DOHH2 (cell line): ENCODE results near the gene UNC119B.
A peak's percentile ranks its signal among the peaks of the same experiment; 100 is the strongest.
"Not testable (repeated sequence)": the region's sequence is repeated elsewhere in the genome, so short reads cannot be mapped to it uniquely, and the experiment has no call there.

ENCODE experiments used
- H3F3A ChIP-seq: fragments of 200-600 bp; sonication (generic), shearing (Covaris generic); 2 replicates; pipeline ENCODE4 v1.6.0; 2016; ENCODE audit warnings: antibody characterized with exemption, mild to moderate bottlenecking; ENCODE audit not compliant: control insufficient read depth, insufficient read depth
- H3K27ac ChIP-seq: fragments of 200-600 bp; sonication (generic); 2 replicates; pipeline ENCODE4 v1.5.1; 2014; ENCODE audit warnings: low read depth, mild to moderate bottlenecking, low read length, moderate library complexity
- H3K27me3 ChIP-seq: fragments of 200-600 bp; sonication (generic); 2 replicates; pipeline ENCODE4 v1.6.1; 2014; ENCODE audit warnings: mild to moderate bottlenecking, low read length, mixed read lengths; ENCODE audit not compliant: control insufficient read depth
- H3K36me3 ChIP-seq: fragments of 200-600 bp; sonication (generic); 2 replicates; pipeline ENCODE4 v1.6.1; 2014; ENCODE audit warnings: mild to moderate bottlenecking, low read length, moderate library complexity, mixed read lengths; ENCODE audit not compliant: control insufficient read depth
- H3K4me1 ChIP-seq: fragments of 200-600 bp; sonication (generic); 2 replicates; pipeline ENCODE4 v1.6.1; 2014; ENCODE audit warnings: mild to moderate bottlenecking, low read length, mixed read lengths; ENCODE audit not compliant: control insufficient read depth
- H3K4me2 ChIP-seq: fragments of 200-600 bp; sonication (generic); 2 replicates; pipeline ENCODE4 v1.6.0; 2014; ENCODE audit warnings: mild to moderate bottlenecking, low read length, moderate library complexity
- H3K4me3 ChIP-seq: fragments of 200-600 bp; sonication (generic); 2 replicates; pipeline ENCODE4 v1.5.1; 2014; ENCODE audit warnings: mild to moderate bottlenecking, low read length, mixed read lengths
- H3K79me2 ChIP-seq: fragments of 200-600 bp; sonication (generic); 2 replicates; pipeline ENCODE4 v1.6.1; 2014; ENCODE audit warnings: mild to moderate bottlenecking, low read length, mixed read lengths; ENCODE audit not compliant: control insufficient read depth
- H3K9me2 ChIP-seq: fragments of 200-600 bp; sonication (generic); replicated peaks from 2 replicates; pipeline ENCODE4 v1.6.1; 2014; ENCODE audit warnings: mild to moderate bottlenecking, low read length, mixed read lengths; ENCODE audit not compliant: control insufficient read depth
- H3K9me3 ChIP-seq: fragments of 200-600 bp; sonication (generic); 2 replicates; pipeline ENCODE4 v1.6.1; 2014; ENCODE audit warnings: antibody characterized with exemption, low read length, mixed read lengths; ENCODE audit not compliant: control insufficient read depth, insufficient read depth
- H4K20me1 ChIP-seq: fragments of 200-600 bp; sonication (generic); 2 replicates; pipeline ENCODE4 v1.6.0; 2014; ENCODE audit warnings: low read depth, mild to moderate bottlenecking, antibody characterized with exemption, low read length, moderate library complexity; ENCODE audit not compliant: control insufficient read depth, insufficient read depth
- EZH2phosphoT487 ChIP-seq: fragments of 200-600 bp; sonication (generic); IDR thresholded peaks from 2 replicates; pipeline ENCODE4 v1.6.1; 2017; ENCODE audit warnings: borderline replicate concordance, mild to moderate bottlenecking, antibody characterized with exemption, low read length, moderate library complexity, mixed read lengths
- TF ChIP-seq, protein P1 (sequence below): fragments of 200-600 bp; sonication (generic); IDR thresholded peaks from one replicate; pipeline ENCODE4 v1.5.1; 2014; ENCODE audit warnings: antibody characterized with exemption, mild to moderate bottlenecking, low read depth, low read length; ENCODE audit not compliant: poor library complexity, severe bottlenecking

UNC119B gene

DNA sequence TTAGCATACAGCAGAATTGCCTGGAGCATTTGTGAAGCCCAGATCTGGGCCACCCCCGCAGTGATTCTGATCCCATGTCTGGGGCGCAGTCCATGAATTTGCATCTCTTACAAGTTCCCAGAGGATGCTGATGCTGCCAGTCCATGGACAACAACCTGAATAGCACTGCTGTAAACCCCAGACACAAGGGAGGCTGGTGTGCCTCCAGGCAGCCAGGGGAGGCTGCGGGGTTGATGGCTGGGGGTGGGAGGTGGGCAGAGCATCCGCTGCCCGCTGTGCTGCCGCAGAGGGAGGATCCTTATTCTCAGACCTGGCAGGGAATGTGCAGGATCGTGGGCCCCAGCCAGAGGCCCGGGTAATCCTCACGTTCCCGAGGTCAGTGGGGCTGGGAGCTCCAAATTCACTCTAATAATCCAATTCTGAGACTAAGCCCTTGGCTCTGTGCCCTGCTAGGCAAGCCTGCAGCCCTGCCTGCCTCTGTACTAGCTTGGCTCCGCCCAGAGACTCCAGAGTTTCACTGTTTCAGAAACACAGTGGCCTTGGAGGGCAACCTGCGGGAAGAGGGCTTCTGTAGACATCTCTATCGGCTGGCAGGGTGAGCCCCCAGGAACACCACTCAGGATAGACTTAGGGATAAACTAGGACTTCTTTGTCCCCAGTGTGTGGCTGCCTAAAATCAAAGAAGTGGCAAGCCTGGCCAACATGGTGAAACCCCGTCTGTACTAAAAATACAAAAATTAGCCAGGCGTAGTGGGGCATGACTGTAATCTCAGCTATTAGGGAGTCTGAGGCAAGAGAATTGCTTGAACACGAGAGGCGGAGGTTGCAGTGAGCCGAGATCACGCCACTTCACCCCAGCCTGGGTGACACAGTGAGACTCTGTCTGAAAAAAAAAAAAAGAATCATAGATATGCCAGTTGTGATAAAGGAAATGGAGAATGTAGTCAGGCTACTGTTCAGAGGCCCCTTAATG is 41.1 kb upstream of the UNC119B start:
- no peaks in the 10 kb centered on the region for H3F3A ChIP-seq
- H3K9me3 ChIP-seq, result no peaks in the 10 kb centered on the region
- H3K36me3 ChIP-seq, result no peaks in the 10 kb centered on the region
- peaks cover 11% of the 10 kb centered on the region; the same call in 1 of the 2 replicates for H3K27me3 ChIP-seq
- H4K20me1 ChIP-seq, result no peaks in the 10 kb centered on the region
- no peaks in the 10 kb centered on the region for H3K9me2 ChIP-seq
- peaks cover 19% of the 10 kb centered on the region for H3K4me1 ChIP-seq
- no peak overlapping the region for H3K4me3 ChIP-seq
- no peak for TF ChIP-seq EZH2phosphoT487
- TF ChIP-seq, protein P1, sequence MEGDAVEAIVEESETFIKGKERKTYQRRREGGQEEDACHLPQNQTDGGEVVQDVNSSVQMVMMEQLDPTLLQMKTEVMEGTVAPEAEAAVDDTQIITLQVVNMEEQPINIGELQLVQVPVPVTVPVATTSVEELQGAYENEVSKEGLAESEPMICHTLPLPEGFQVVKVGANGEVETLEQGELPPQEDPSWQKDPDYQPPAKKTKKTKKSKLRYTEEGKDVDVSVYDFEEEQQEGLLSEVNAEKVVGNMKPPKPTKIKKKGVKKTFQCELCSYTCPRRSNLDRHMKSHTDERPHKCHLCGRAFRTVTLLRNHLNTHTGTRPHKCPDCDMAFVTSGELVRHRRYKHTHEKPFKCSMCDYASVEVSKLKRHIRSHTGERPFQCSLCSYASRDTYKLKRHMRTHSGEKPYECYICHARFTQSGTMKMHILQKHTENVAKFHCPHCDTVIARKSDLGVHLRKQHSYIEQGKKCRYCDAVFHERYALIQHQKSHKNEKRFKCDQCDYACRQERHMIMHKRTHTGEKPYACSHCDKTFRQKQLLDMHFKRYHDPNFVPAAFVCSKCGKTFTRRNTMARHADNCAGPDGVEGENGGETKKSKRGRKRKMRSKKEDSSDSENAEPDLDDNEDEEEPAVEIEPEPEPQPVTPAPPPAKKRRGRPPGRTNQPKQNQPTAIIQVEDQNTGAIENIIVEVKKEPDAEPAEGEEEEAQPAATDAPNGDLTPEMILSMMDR, result no peak
- peak overlapping the region; percentile 16; the same call in 1 of the 2 replicates for H3K4me2 ChIP-seq
- H3K27ac ChIP-seq, result no peak overlapping the region
- H3K79me2 ChIP-seq, result no peaks in the 10 kb centered on the region

- not testable (repeated sequence) for H4K20me1 ChIP-seq, H3K4me3 ChIP-seq, H3K27ac ChIP-seq, H3K9me2 ChIP-seq, H3K79me2 ChIP-seq, H3K4me2 ChIP-seq, H3K9me3 ChIP-seq, H3K36me3 ChIP-seq, H3F3A ChIP-seq
- Histone ChIP-seq H3K4me1 (peaks cover 21% of the 10 kb centered on the region), H3K27me3 (peaks cover 14% of the 10 kb centered on the region; the same call in 1 of the 2 replicates)
Measured at GRCh38 chr12:120670237-120670636, 40.0 kb upstream of the UNC119B start.

DNA sequence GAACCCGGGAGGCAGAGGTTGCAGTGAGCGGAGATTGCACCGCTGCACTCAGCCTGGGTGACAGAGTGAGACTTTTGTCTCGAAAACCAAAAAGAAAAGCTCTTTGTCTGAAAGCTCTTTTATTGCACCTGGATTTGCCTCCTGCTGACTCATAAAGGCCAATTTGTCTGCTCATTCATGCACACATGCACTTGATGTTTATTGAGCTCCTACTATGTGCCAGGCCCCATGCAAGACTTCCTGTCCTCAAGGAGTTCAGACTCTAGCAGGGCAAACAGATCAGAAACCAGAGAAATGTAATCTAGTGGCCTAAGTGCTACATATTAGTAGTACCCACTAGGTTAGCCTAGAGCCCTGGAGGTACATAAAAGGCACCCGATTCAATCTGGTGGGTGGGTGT is 39.6 kb upstream of the UNC119B start:
- H4K20me1 ChIP-seq, result no peaks in the 10 kb centered on the region
- no peaks in the 10 kb centered on the region for H3F3A ChIP-seq
- H3K4me1 ChIP-seq, result peaks cover 21% of the 10 kb centered on the region
- H3K79me2 ChIP-seq, result no peaks in the 10 kb centered on the region
- no peak overlapping the region for H3K4me3 ChIP-seq
- peaks cover 14% of the 10 kb centered on the region; the same call in 1 of the 2 replicates for H3K27me3 ChIP-seq
- H3K9me3 ChIP-seq, result no peaks in the 10 kb centered on the region
- no peaks in the 10 kb centered on the region for H3K9me2 ChIP-seq
- no peak overlapping the region for H3K27ac ChIP-seq
- H3K36me3 ChIP-seq, result no peaks in the 10 kb centered on the region
- TF ChIP-seq, protein P1, result no peak
- TF ChIP-seq EZH2phosphoT487, result no peak
- H3K4me2 ChIP-seq, result no peak overlapping the region

GRCh38 chr12:120674097-120674636 is 36.1 kb upstream of the UNC119B start:
- Histone ChIP-seq H3K27me3 (peaks cover 9% of the 10 kb centered on the region; the same call in 1 of the 2 replicates), H3K27ac (no peak overlapping the region), H3K9me2 (no peaks in the 10 kb centered on the region), H4K20me1 (no peaks in the 10 kb centered on the region), H3K4me2 (no peak overlapping the region), H3K4me3 (no peak overlapping the region), H3K36me3 (no peaks in the 10 kb centered on the region), H3K9me3 (no peaks in the 10 kb centered on the region), H3F3A (no peaks in the 10 kb centered on the region), H3K79me2 (no peaks in the 10 kb centered on the region), H3K4me1 (peaks cover 20% of the 10 kb centered on the region)
- TF ChIP-seq EZH2phosphoT487, result no peak
- TF ChIP-seq, protein P1, result no peak
